Endothelial cell of umbilical vein (primary cell): ENCODE measurements around the gene SLC6A18. TPM values are rescaled to one million over a fixed set of nuclear protein-coding genes. Genes with fewer than 3 reads are reported as not detected.

Experiments
- BruUV-seq: library from RNA; stranded (reverse); fragments of 400-500 nt; replicated peaks from 2 replicates; lab custom pipeline; 2021; lab: Mats Ljungman, UMichigan
- CTCF ChIA-PET: fragments of 300-600, 350-600 bp; sonication (Branson Sonifier 250); formaldehyde crosslinking; loops from one replicate; lab custom pipeline; 2021; ENCODE audit warnings: antibody characterized with exemption, inconsistent platforms; lab: Charles Lee
- POLR2A ChIA-PET: fragments of 300-600, 350-600 bp; sonication (Branson Sonifier 250); formaldehyde crosslinking; loops from one replicate; lab custom pipeline; 2021; ENCODE audit warnings: antibody characterized with exemption, inconsistent platforms; lab: Charles Lee
- DNase-seq: peaks from one replicate; pipeline ENCODE4 v3.0.0-alpha.2; 2011; ENCODE audit warnings: low read depth, low spot score
- FAIRE-seq: peaks from 2 replicates; lab custom pipeline; 2011; peaks lifted over from hg19 to GRCh38; lab: Jason Lieb, UNC
- H2AFZ ChIP-seq: 2 replicates; pipeline ENCODE4 v1.6.0; 2012; ENCODE audit warnings: low read depth, low read length, control low read depth, inconsistent platforms
- H3K27ac ChIP-seq: 2 replicates; pipeline ENCODE4 v1.5.1; 2011; ENCODE audit warnings: low read depth, mild to moderate bottlenecking, control low read depth, low read length, moderate library complexity; ENCODE audit not compliant: insufficient read depth
- H3K27me3 ChIP-seq, 2 experiments: 2 replicates each; pipeline versions ENCODE4 v1.6.0 to v1.6.1; 2011; ENCODE audit warnings: low read length in 2 of 2, mixed read lengths in 1 of 2; ENCODE audit not compliant: control insufficient read depth in 2 of 2, insufficient read depth in 2 of 2
- H3K36me3 ChIP-seq, 2 experiments: 2 replicates in 1 of 2; 3 replicates in 1 of 2; pipeline ENCODE4 v1.5.1; 2011; ENCODE audit warnings: low read length in 2 of 2, mild to moderate bottlenecking in 1 of 2, moderate library complexity in 1 of 2; ENCODE audit not compliant: control insufficient read depth in 2 of 2, insufficient read depth in 2 of 2; ENCODE audit errors: extremely low read depth in 1 of 2
- H3K4me1 ChIP-seq: 3 replicates; pipeline ENCODE4 v1.5.1; 2011; ENCODE audit warnings: mild to moderate bottlenecking, low read length; ENCODE audit not compliant: control insufficient read depth, insufficient read depth; ENCODE audit errors: extremely low read depth
- H3K4me2 ChIP-seq: 2 replicates; pipeline ENCODE4 v1.6.1; 2011; ENCODE audit warnings: low read length, control low read depth, mixed read lengths; ENCODE audit not compliant: insufficient read depth
- H3K4me3 ChIP-seq, 3 experiments: fragments of 200-600 bp in 1 of 3; sonication (generic), shearing (Covaris generic) in 1 of 3; replicated peaks in 1 of 3; 2 replicates each; pipeline ENCODE4 v1.5.1; 2011 to 2016; ENCODE audit warnings: control low read depth in 3 of 3, low read length in 3 of 3, mild to moderate bottlenecking in 2 of 3, inconsistent platforms in 1 of 3, low read depth in 1 of 3, moderate library complexity in 1 of 3; ENCODE audit not compliant: insufficient read depth in 1 of 3
- H3K79me2 ChIP-seq: 2 replicates; pipeline ENCODE4 v1.6.0; 2012; ENCODE audit warnings: low read length, inconsistent platforms; ENCODE audit not compliant: control insufficient read depth, insufficient read depth
- H3K9ac ChIP-seq: replicated peaks from 2 replicates; pipeline ENCODE3; 2011; ENCODE audit warnings: low read length, control low read depth; ENCODE audit not compliant: insufficient read depth; ENCODE audit errors: extremely low read depth
- H3K9me1 ChIP-seq: replicated peaks from 3 replicates; pipeline ENCODE4 v1.6.0; 2011; ENCODE audit warnings: mild to moderate bottlenecking, low read length; ENCODE audit not compliant: control insufficient read depth, insufficient read depth; ENCODE audit errors: extremely low read depth
- H3K9me3 ChIP-seq: replicated peaks from 2 replicates; pipeline ENCODE4 v1.5.1; 2012; ENCODE audit warnings: low read length, inconsistent platforms; ENCODE audit not compliant: control insufficient read depth, insufficient read depth
- H4K20me1 ChIP-seq: replicated peaks from 2 replicates; pipeline ENCODE3; 2011; ENCODE audit warnings: mild to moderate bottlenecking, low read length; ENCODE audit not compliant: control insufficient read depth, insufficient read depth; ENCODE audit errors: extremely low read depth
- CTCF ChIP-seq, 2 donors: IDR thresholded peaks; 1 replicate in 1 of 2; 2 replicates in 1 of 2; pipeline ENCODE4 v1.5.1; 2011; ENCODE audit warnings: low read length in 2 of 2, mild to moderate bottlenecking in 2 of 2, moderate library complexity in 2 of 2, control low read depth in 1 of 2, inconsistent platforms in 1 of 2, low read depth in 1 of 2; ENCODE audit not compliant: insufficient read depth in 1 of 2; ENCODE audit errors: extremely low read depth in 1 of 2
- EZH2 ChIP-seq: IDR thresholded peaks from 2 replicates; pipeline ENCODE4 v1.6.1; 2012; ENCODE audit warnings: borderline replicate concordance, low read depth, mild to moderate bottlenecking, moderate library complexity, low read length, inconsistent platforms; ENCODE audit not compliant: severe bottlenecking
- FOS ChIP-seq: IDR thresholded peaks from 2 replicates; pipeline ENCODE4 v1.6.1; 2011; ENCODE audit warnings: mild to moderate bottlenecking, low read length, moderate library complexity, borderline replicate concordance; ENCODE audit not compliant: insufficient read depth
- JUN ChIP-seq: IDR thresholded peaks from 2 replicates; pipeline ENCODE4 v1.6.1; 2011; ENCODE audit warnings: borderline replicate concordance, low read depth; ENCODE audit not compliant: insufficient read length, insufficient read depth
- MYC ChIP-seq: IDR thresholded peaks from one replicate; pipeline ENCODE4 v1.6.1; 2011; ENCODE audit warnings: mild to moderate bottlenecking, low read depth, low read length
- POLR2A ChIP-seq: IDR thresholded peaks from 2 replicates; pipeline ENCODE4 v1.6.1; 2012; ENCODE audit warnings: low read depth, mild to moderate bottlenecking, control low read depth, low read length
- POLR2AphosphoS5 ChIP-seq: IDR thresholded peaks from 2 replicates; pipeline ENCODE4 v1.6.1; 2012; ENCODE audit warnings: low read depth, mild to moderate bottlenecking, control low read depth, low read length, moderate library complexity; ENCODE audit not compliant: insufficient read depth
- dilution Hi-C: fragments of 300-500 bp; cut with MboI; formaldehyde crosslinking; loops from one replicate; pipeline ENCODE4 v1.15.0; 2019; ENCODE audit warnings: low sequenced_read_pairs; ENCODE audit not compliant: extremely low pct_ligation_motif_present
- intact Hi-C: fragments of 100-400 bp; cut with micrococcal nuclease; formaldehyde crosslinking; loops from one replicate; pipeline ENCODE4 v1.10.0; 2022
- polyA plus RNA-seq, 4 experiments: library from polyadenylated mRNA; depleted of rRNA in 3 of 4; stranded (reverse) in 3 of 4; unstranded in 1 of 4; fragments of >200 nt; gene quantifications; 2 replicates each; pipeline versions ENCODE4 v1.2.1 to v1.2.3, GENCODE V29; 2011 to 2012; ENCODE audit warnings: missing spikeins in 1 of 4
- total RNA-seq: library from RNA; stranded (reverse); gene quantifications from 2 replicates; pipeline ENCODE4 v1.2.3, GENCODE V29; 2021
- TF ChIP-seq, protein P1 (sequence below): IDR thresholded peaks from 2 replicates; pipeline ENCODE4 v1.6.1; 2011; ENCODE audit not compliant: insufficient read depth, insufficient read length

SLC6A18 gene
- total and polyA plus RNA-seq, 2 donors (not counting 3 experiments of a cell fraction or from before 2014, with no cell fraction given) = not detected

DNA sequence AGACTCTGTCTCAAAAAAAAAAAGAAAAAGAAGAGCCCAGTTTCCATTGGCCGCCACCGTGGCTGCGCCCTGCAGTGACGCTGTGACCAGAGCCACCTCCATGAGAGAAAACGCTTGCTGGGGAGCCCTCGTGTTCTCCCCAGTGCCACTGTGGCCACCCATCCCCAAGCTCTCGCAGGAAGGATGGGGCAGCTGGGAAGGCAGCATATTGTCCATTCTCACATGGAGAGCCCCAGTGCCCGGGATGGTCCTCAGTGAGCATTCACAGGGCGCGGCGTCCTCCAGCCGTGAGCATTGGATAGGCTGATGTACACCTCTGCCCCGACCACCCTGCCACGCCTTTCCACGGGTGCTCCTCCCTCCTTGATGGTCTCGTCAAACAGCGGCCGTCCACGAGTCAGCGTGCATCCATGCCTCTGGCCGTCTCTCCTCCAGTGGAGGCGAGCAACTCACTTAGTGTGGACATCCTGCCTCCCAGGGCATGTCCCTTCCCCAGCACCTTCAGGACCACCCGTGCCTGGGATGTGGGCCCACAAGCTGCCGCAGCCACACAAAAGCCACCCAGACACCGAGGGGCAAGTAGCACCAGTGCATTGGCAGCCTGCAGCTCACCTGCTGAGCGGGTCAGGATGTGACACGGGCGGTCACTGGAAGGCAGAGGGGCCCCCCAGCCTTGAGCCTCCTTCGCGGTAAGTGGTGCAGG lies 47.2 kb upstream of the SLC6A18 start:
- Histone ChIP-seq H3K4me2 (no peak overlapping the region), H3K9ac (no peak overlapping the region), H4K20me1 (no peaks in the 10 kb centered on the region), H3K79me2 (no peaks in the 10 kb centered on the region), H3K27me3 (no peaks in the 10 kb centered on the region), H2AFZ (no peak overlapping the region), H3K36me3 (no peaks in the 10 kb centered on the region), H3K9me3 (no peaks in the 10 kb centered on the region), H3K27ac (no peak overlapping the region), H3K9me1 (no peaks in the 10 kb centered on the region), H3K4me1 (no peaks in the 10 kb centered on the region), H3K4me3 (no peak overlapping the region)
- intact Hi-C loops (no loop called here), dilution Hi-C loops (no loop called here)
- DNase-seq (no peak), FAIRE-seq (no peak)
- BruUV-seq = no TSS peak
- ChIA-PET POLR2A (no interaction called here), CTCF (no interaction called here)
- TF ChIP-seq, protein P1, sequence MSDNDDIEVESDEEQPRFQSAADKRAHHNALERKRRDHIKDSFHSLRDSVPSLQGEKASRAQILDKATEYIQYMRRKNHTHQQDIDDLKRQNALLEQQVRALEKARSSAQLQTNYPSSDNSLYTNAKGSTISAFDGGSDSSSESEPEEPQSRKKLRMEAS = no peak
- TF ChIP-seq POLR2A (no peak), JUN (no peak), FOS (no peak), POLR2AphosphoS5 (no peak), CTCF (IDR thresholded peaks at IDR 0.05; ENCODE audit: extremely low read depth in 1 of 2, insufficient read depth in 1 of 2, low read depth in 1 of 2, low read length in 2 of 2) (no peak), MYC (no peak), EZH2 (no peak)
